Mammary epithelial cell (primary cell): ENCODE measurements around the gene PKN3.

Experiments used
- EZH2 ChIP-seq: IDR thresholded peaks from 2 replicates; pipeline ENCODE4 v1.6.1; 2012; ENCODE audit warnings: low read length, inconsistent platforms, borderline replicate concordance
- TF ChIP-seq, protein P1 (sequence below), 2 donors: IDR thresholded peaks in 1 of 2; conservative IDR thresholded peaks in 1 of 2; 2 replicates each; pipeline ENCODE4 v1.5.1; 2011 to 2012; ENCODE audit warnings: inconsistent platforms in 2 of 2, low read length in 2 of 2, mild to moderate bottlenecking in 2 of 2, control low read depth in 1 of 2, low read depth in 1 of 2; ENCODE audit not compliant: insufficient read depth in 1 of 2; ENCODE audit errors: extremely low read depth in 1 of 2

DNA sequence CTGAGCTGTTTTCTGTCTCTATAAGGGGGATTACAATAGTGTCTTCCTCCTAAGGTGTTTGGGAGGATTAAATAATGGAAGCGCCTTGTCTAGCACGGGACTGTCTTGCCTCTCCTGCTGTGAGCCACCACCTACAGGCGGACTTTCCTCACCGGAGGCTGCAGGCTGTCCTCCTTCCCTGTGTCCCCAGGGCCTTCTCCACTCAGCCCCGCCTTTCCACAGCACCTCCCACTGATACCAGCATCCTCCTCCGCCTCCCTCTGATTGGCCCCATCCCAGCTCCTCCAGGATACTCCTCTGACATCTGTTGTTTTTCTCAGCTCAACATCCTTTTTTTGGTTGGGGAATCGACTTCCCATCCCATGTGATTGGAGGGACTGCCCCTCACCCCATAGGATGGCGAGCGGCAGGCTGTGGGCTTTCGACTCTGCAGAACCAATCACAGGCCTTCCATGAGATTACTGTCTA is 22.5 kb downstream of the PKN3 start:
- TF ChIP-seq, protein P1, sequence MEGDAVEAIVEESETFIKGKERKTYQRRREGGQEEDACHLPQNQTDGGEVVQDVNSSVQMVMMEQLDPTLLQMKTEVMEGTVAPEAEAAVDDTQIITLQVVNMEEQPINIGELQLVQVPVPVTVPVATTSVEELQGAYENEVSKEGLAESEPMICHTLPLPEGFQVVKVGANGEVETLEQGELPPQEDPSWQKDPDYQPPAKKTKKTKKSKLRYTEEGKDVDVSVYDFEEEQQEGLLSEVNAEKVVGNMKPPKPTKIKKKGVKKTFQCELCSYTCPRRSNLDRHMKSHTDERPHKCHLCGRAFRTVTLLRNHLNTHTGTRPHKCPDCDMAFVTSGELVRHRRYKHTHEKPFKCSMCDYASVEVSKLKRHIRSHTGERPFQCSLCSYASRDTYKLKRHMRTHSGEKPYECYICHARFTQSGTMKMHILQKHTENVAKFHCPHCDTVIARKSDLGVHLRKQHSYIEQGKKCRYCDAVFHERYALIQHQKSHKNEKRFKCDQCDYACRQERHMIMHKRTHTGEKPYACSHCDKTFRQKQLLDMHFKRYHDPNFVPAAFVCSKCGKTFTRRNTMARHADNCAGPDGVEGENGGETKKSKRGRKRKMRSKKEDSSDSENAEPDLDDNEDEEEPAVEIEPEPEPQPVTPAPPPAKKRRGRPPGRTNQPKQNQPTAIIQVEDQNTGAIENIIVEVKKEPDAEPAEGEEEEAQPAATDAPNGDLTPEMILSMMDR (conservative IDR thresholded peaks at IDR 0.05 in 1 of 2, IDR thresholded peaks at IDR 0.05 in 1 of 2; ENCODE audit: extremely low read depth in 1 of 2, insufficient read depth in 1 of 2, low read depth in 1 of 2, low read length in 2 of 2), result no peak
- no peak for TF ChIP-seq EZH2
